Bronchial epithelial cell (primary cell): ENCODE measurements around the gene WDR4. TPM values are rescaled to one million over a fixed set of nuclear protein-coding genes. Genes with fewer than 3 reads are reported as not detected.
"Not testable (repeated sequence)": the region's sequence is repeated elsewhere in the genome, so short reads cannot be mapped to it uniquely, and the experiment has no call there.

ENCODE experiments used
- DNase-seq: peaks from one replicate; pipeline ENCODE4 v3.0.0-alpha.2; 2010; ENCODE audit warnings: low read depth
- FAIRE-seq: peaks from 2 replicates; lab custom pipeline; 2011; peaks lifted over from hg19 to GRCh38; lab: Jason Lieb, UNC
- H3K27me3 ChIP-seq: 2 replicates; pipeline ENCODE4 v1.5.1; 2011; ENCODE audit warnings: low read length; ENCODE audit not compliant: control insufficient read depth, insufficient read depth
- H3K36me3 ChIP-seq: 2 replicates; pipeline ENCODE4 v1.5.1; 2011; ENCODE audit warnings: low read length; ENCODE audit not compliant: control insufficient read depth, insufficient read depth
- H3K4me3 ChIP-seq: 2 replicates; pipeline ENCODE4 v1.5.1; 2011; ENCODE audit warnings: mild to moderate bottlenecking, low read depth, low read length, control low read depth
- total RNA-seq: library from RNA; depleted of rRNA; stranded (reverse); fragments of >200 nt; gene quantifications from 2 replicates; pipeline ENCODE4 v1.2.1, GENCODE V29; 2014
- TF ChIP-seq, protein P1 (sequence below): IDR thresholded peaks from 2 replicates; pipeline ENCODE4 v1.5.1; 2011; ENCODE audit warnings: mild to moderate bottlenecking, moderate library complexity, low read length, control low read depth, inconsistent platforms; ENCODE audit not compliant: insufficient read depth, severe bottlenecking

WDR4 gene
- total RNA-seq, 1 donor from 2014 or later = 28.4 TPM

- Histone ChIP-seq H3K36me3 (no peaks in the 10 kb centered on the region), H3K27me3 (no peaks in the 10 kb centered on the region), H3K4me3 (no peak overlapping the region)
- TF ChIP-seq, protein P1, sequence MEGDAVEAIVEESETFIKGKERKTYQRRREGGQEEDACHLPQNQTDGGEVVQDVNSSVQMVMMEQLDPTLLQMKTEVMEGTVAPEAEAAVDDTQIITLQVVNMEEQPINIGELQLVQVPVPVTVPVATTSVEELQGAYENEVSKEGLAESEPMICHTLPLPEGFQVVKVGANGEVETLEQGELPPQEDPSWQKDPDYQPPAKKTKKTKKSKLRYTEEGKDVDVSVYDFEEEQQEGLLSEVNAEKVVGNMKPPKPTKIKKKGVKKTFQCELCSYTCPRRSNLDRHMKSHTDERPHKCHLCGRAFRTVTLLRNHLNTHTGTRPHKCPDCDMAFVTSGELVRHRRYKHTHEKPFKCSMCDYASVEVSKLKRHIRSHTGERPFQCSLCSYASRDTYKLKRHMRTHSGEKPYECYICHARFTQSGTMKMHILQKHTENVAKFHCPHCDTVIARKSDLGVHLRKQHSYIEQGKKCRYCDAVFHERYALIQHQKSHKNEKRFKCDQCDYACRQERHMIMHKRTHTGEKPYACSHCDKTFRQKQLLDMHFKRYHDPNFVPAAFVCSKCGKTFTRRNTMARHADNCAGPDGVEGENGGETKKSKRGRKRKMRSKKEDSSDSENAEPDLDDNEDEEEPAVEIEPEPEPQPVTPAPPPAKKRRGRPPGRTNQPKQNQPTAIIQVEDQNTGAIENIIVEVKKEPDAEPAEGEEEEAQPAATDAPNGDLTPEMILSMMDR = no peak
- FAIRE-seq = no peak
- no peak for DNase-seq
These were observed 51.8 kb downstream of the WDR4 start for GRCh38 chr21:42827588-42827987.

- DNase-seq = no peak
- no peak overlapping the region for H3K4me3 ChIP-seq
- H3K27me3 ChIP-seq = peaks cover 2% of the 10 kb centered on the region
- H3K36me3 ChIP-seq = no peaks in the 10 kb centered on the region
- TF ChIP-seq, protein P1 = no peak
- no peak for FAIRE-seq
These were observed 58.5 kb downstream of the WDR4 start for GRCh38 chr21:42820616-42821465.

GRCh38 chr21:42819861-42820615, 59.3 kb downstream of the WDR4 start:
- TF ChIP-seq, protein P1 = no peak
- FAIRE-seq = no peak
- Histone ChIP-seq H3K27me3 (peaks cover 2% of the 10 kb centered on the region), H3K36me3 (no peaks in the 10 kb centered on the region), H3K4me3 (no peak overlapping the region)
- DNase-seq = no peak

GRCh38 chr21:42818328-42818749, 61.0 kb downstream of the WDR4 start:
- H3K4me3 ChIP-seq = no peak overlapping the region
- FAIRE-seq (no peak), DNase-seq (peak; percentile 41)
- no peaks in the 10 kb centered on the region for H3K36me3 ChIP-seq
- peaks cover 2% of the 10 kb centered on the region for H3K27me3 ChIP-seq
- TF ChIP-seq, protein P1 = peak; percentile 70

DNA sequence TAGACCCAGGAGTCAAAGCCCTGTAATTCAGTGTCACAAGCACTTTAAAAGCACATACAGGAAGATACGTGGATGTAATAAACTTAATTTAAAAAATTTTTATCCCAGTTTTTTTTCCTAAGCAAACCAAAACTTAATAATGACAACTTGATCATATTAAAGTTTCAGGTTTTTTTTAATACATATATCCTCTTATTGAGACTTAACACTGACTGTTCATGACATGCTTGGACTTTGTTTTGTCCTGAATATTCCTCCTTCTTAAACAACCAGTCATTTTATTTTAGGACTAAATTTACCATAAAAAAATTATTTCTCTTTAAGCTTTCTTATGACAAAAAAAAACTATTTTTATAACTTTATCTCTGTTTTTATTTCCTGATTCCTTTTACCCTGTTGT, 64.1 kb downstream of the WDR4 start:
- DNase-seq = no peak
- TF ChIP-seq, protein P1 = no peak
- FAIRE-seq = no peak
- no peaks in the 10 kb centered on the region for H3K27me3 ChIP-seq
- H3K36me3 ChIP-seq = no peaks in the 10 kb centered on the region
- no peak overlapping the region for H3K4me3 ChIP-seq

DNA sequence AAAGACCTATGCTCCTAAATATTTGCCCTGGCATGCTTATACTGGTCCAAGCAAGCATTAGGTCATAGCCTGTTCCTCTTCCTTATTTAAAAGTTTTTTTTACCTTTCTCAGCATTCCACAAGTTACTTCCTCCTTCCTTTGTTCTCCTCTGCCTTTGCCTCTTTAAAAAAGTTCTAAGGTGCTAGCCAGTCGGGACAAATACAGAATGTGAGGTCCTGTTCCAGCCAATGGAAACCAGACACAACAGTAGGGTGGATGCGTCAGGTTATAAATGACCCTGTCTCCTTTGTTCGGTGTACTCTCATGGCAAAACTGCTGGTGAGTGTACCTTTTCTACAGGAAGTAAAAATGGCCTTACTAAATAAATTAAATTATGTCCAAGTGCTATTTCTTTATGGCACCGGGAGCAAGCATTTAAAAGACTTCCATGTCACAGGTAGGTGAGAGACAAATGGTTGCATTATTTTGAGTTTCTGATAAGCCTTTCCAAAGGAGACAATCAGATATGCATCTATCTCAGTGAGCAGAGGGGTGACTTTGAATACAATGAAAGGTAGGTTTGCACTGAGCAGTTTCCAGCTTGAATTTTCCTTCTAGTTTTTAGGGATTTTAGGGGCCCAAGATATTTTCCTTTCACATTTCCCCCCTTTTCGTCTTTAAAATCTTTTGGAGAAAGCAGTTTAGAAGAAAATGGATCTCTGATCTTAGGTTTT, 66.7 kb downstream of the WDR4 start:
- H3K27me3 ChIP-seq, FAIRE-seq, H3K36me3 ChIP-seq: not testable (repeated sequence)
- peak overlapping the region; percentile 39 for H3K4me3 ChIP-seq
- peak; percentile 92 for DNase-seq
